GM10266 (cell line): ENCODE results near the gene KRT3.

Source experiments
- DNase-seq: peaks from one replicate; pipeline ENCODE4 v3.0.0; 2012; ENCODE audit errors: extremely low spot score
- CTCF ChIP-seq: IDR thresholded peaks from 2 replicates; pipeline ENCODE4 v1.5.1; 2012; ENCODE audit warnings: mild to moderate bottlenecking, low read depth; ENCODE audit not compliant: control insufficient read depth, insufficient read depth; ENCODE audit errors: missing control alignments

The KRT3 gene

GRCh38 chr12:52806821-52807543 lies 11.1 kb upstream of the KRT3 start:
- no peak for DNase-seq
- TF ChIP-seq CTCF, result no peak

- no peak for TF ChIP-seq CTCF
- no peak for DNase-seq
These were observed 10.4 kb upstream of the KRT3 start for GRCh38 chr12:52806169-52806811.

- no peak for DNase-seq
- TF ChIP-seq CTCF, result no peak
These were observed 9.8 kb upstream of the KRT3 start for GRCh38 chr12:52805739-52806138.

- TF ChIP-seq CTCF, result no peak
- DNase-seq, result no peak
These were observed 9.1 kb upstream of the KRT3 start for GRCh38 chr12:52805000-52805399.

- no peak for TF ChIP-seq CTCF
- DNase-seq, result no peak
These were observed 6.5 kb upstream of the KRT3 start for GRCh38 chr12:52802442-52802841.

- TF ChIP-seq CTCF, result no peak
- DNase-seq, result no peak
These were observed 5.9 kb upstream of the KRT3 start for GRCh38 chr12:52801773-52802172.

- TF ChIP-seq CTCF, result no peak
- DNase-seq, result no peak
These were observed 4.5 kb upstream of the KRT3 start for GRCh38 chr12:52800259-52800917.
